Kidney (tissue), 14 donors: ENCODE results near the gene CYTH1. TPM values are rescaled to one million over a fixed set of nuclear protein-coding genes. Genes with fewer than 3 reads are reported as not detected.

Source experiments
- DNase-seq, 5 donors: peaks; one replicate each; pipeline ENCODE4 v3.0.0-alpha.2; 2013 to 2020
- FAIRE-seq: peaks from 2 replicates; lab custom pipeline; 2012; peaks lifted over from hg19 to GRCh38; lab: Jason Lieb, UNC
- H3K27ac ChIP-seq, 2 donors: one replicate each; pipeline ENCODE4 v1.7.0; 2013; ENCODE audit warnings: low read depth in 2 of 2, low read length in 2 of 2, inconsistent platforms in 1 of 2
- H3K27me3 ChIP-seq: one replicate; pipeline ENCODE4 v1.7.1; 2013; ENCODE audit warnings: low read length, inconsistent platforms; ENCODE audit not compliant: control insufficient read depth, insufficient read depth
- H3K36me3 ChIP-seq, 3 donors: one replicate each; pipeline versions ENCODE4 v1.7.0 to v1.7.1; 2013; ENCODE audit warnings: low read length in 3 of 3, control low read depth in 1 of 3, inconsistent platforms in 1 of 3; ENCODE audit not compliant: insufficient read depth in 3 of 3, control insufficient read depth in 2 of 3
- H3K4me1 ChIP-seq, 3 donors: one replicate each; pipeline versions ENCODE4 v1.7.0 to v1.7.1; 2013; ENCODE audit warnings: low read length in 3 of 3, inconsistent platforms in 1 of 3, low read depth in 1 of 3; ENCODE audit not compliant: control insufficient read depth in 2 of 3, insufficient read depth in 2 of 3
- H3K4me3 ChIP-seq, 3 donors: one replicate each; pipeline versions ENCODE4 v1.7.0 to v1.8.1; 2013; ENCODE audit warnings: low read length in 3 of 3, control low read depth in 1 of 3, inconsistent platforms in 1 of 3
- H3K9ac ChIP-seq, 3 donors: one replicate each; pipeline versions ENCODE4 v1.7.0 to v1.7.1; 2013; ENCODE audit warnings: low read length in 3 of 3, control low read depth in 1 of 3, inconsistent platforms in 1 of 3
- H3K9me3 ChIP-seq, 3 donors: one replicate each; pipeline versions ENCODE4 v1.7.0 to v1.7.1; 2013; ENCODE audit warnings: low read length in 3 of 3, control low read depth in 1 of 3, inconsistent platforms in 1 of 3; ENCODE audit not compliant: control insufficient read depth in 2 of 3, insufficient read depth in 1 of 3
- intact Hi-C: fragments of 100-400 bp; cut with DNase I; formaldehyde crosslinking; loops from one replicate; pipeline ENCODE4 v1.11.1; 2022
- polyA plus RNA-seq: library from polyadenylated mRNA; stranded (reverse); fragments of 350-450 nt; fragmentation: Illumina TruSeq; extraction: RNeasy Lipid Tissue Mini Kit (QIAGEN cat#74804); gene quantifications from one replicate; pipeline ENCODE4 v1.2.3, GENCODE V29; 2014; ENCODE audit warnings: low read depth, low replicate concordance; ENCODE audit not compliant: insufficient read depth
- total RNA-seq: library from RNA; stranded (reverse); fragmentation: NEBNext Ultra II Directional; extraction: Animal tissue kit (Norgen Biotek cat#: 25700); gene quantifications from one replicate; pipeline ENCODE4 v1.2.1, GENCODE V29; 2021
- TF ChIP-seq, protein P1 (sequence below): IDR thresholded peaks from 3 replicates; pipeline ENCODE4 v1.5.1; 2012; ENCODE audit warnings: mild to moderate bottlenecking, moderate library complexity, borderline replicate concordance; ENCODE audit not compliant: insufficient read depth; ENCODE audit errors: extremely low read depth
- donor health status: control.
- donor health status: control.
- donor health status: control.
- donor health status: control.
- donor health status: control.
- donor health status: DM: yes; HTN: yes; CAD: no.
- donor health status: Normal renal cell carcinoma (clear cell type).

The CYTH1 gene
- total and polyA plus RNA-seq, 2 donors from 2014 or later: 25.3 to 59.7 TPM

DNA sequence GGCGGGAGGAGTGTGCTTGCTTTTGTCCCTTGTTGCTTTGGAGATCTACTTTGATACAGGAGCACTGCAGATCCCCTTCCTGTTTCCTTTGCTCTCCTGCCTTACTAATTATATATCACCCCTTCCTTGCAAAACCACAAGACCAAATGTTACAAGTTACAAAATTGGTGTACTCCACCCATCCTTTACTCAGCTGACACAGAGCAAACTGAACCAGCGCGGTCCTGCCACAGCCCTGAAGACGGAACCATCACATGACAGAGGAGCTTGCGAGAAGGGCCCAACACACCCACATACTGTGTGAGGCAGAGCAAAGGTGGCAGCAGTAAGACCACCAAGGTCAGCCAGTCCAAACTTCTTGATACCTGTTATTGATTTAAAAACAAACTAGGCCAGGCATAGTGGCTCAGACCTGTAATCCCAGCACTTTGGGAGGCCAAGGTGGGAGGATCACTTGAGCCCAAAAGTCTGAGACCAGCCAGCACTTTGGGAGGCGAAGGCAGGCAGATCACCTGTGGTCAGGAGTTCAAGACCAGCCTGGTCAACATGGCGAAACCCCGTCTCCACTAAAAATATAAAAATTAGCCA lies 33.2 kb downstream of the CYTH1 start:
- intact Hi-C loops: no loop called here
- peak overlapping the region in 1 of 3 donors; percentile 29 for H3K9ac ChIP-seq

DNA sequence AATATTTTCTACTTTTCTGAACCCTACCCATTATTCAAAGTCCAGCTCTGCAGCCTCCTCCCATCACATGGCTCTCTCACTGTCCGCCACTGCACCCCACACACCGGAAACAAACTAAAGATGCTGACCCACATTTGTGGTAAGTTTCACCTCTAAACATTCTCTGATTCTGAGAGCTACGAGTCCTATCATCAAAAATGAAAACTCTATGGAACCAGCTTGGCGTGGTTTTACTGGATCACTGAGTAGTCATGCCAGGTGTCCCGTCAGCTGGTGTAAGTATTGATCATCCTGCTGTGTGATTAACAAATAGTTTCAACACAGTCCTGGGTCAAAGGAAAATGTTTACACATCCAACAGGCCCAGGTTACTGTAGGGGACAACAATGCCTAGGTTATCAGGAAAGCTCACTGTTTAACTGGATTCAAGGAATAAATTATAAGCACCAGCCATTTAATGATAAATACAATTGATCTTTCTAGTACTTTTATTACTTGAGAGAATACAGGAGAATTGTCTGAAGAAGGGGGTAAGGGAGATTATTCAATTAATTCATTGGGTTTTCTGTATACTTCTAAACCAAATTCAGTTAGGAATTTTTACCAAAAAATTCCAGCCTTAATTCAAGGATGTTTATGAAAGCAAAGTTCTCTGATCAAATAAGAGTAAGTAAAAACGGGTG lies 33.9 kb downstream of the CYTH1 start:
- TF ChIP-seq, protein P1, sequence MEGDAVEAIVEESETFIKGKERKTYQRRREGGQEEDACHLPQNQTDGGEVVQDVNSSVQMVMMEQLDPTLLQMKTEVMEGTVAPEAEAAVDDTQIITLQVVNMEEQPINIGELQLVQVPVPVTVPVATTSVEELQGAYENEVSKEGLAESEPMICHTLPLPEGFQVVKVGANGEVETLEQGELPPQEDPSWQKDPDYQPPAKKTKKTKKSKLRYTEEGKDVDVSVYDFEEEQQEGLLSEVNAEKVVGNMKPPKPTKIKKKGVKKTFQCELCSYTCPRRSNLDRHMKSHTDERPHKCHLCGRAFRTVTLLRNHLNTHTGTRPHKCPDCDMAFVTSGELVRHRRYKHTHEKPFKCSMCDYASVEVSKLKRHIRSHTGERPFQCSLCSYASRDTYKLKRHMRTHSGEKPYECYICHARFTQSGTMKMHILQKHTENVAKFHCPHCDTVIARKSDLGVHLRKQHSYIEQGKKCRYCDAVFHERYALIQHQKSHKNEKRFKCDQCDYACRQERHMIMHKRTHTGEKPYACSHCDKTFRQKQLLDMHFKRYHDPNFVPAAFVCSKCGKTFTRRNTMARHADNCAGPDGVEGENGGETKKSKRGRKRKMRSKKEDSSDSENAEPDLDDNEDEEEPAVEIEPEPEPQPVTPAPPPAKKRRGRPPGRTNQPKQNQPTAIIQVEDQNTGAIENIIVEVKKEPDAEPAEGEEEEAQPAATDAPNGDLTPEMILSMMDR: no peak
- no peak for FAIRE-seq
- Histone ChIP-seq H3K36me3 (no peaks in the 10 kb centered on the region), H3K27me3 (no peaks in the 10 kb centered on the region), H3K4me3 (no peak overlapping the region), H3K27ac (peak overlapping the region in 1 of 2 donors; percentile 68), H3K4me1 (peaks cover 0 to 29% (median 20%) of the 10 kb centered on the region in 3 donors), H3K9me3 (no peaks in the 10 kb centered on the region), H3K9ac (no peak overlapping the region)
- intact Hi-C loops: no loop called here
- no peak for DNase-seq

More for the DNA sequence above, 33.2 kb downstream of the CYTH1 start:
- Histone ChIP-seq H3K27me3 (no peaks in the 10 kb centered on the region), H3K9me3 (no peaks in the 10 kb centered on the region), H3K36me3 (no peaks in the 10 kb centered on the region), H3K4me3 (no peak overlapping the region), H3K27ac (peak overlapping the region; percentile 39 to 83), H3K4me1 (peaks cover 0 to 29% (median 20%) of the 10 kb centered on the region in 3 donors)
- no peak for FAIRE-seq
- TF ChIP-seq, protein P1: no peak
- DNase-seq: peak in 1 of 5 donors; percentile 78

DNA sequence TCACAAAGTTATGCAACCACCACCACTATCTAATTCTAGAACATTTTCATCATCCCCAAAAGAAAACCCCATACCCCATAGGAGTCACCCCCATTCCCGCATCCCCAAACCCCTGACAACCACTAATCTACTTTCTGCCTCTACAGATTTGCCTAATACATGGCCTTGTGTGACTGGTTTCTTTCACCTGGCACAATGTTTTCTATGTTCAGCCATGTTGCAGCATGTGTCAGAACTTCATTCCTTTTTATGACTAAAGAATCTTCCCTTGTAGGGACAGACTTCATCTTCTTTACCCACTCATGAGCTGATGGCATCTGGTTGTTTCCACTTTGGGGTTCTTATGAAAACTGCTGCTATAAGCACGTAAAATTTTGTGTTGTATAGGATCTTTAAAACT lies 34.6 kb downstream of the CYTH1 start:
- Histone ChIP-seq H3K9ac (no peak overlapping the region), H3K27me3 (no peaks in the 10 kb centered on the region), H3K36me3 (no peaks in the 10 kb centered on the region), H3K4me1 (peaks cover 0 to 29% (median 20%) of the 10 kb centered on the region in 3 donors), H3K27ac (peak overlapping the region in 1 of 2 donors; percentile 68), H3K4me3 (no peak overlapping the region), H3K9me3 (no peaks in the 10 kb centered on the region)
- TF ChIP-seq, protein P1: no peak
- intact Hi-C loops: no loop called here
- FAIRE-seq (no peak), DNase-seq (no peak)
